ENCODE measurements around the gene STOML3.
"Not testable (repeated sequence)": the region's sequence is repeated elsewhere in the genome, so short reads cannot be mapped to it uniquely, and the experiment has no call there.

The STOML3 gene

DNA sequence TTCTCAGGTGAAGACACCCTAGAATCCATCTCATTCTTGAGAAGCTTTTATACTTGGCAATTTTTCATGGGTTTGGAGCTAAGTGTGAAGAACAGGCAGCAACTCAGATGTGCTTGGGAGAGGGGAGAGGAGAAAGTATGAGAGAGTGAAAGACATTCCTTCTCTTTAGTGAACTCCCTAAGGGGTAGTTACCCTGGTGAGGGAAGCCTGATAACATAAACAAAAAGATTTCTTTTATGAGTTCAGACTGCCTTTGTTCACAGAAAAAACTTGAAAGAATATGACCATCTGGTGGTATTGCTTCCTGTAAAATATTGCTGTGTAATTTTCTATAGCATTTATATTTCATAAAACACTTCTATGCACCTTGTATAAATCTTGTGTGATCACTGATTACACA is at the start of gene STOML3:
Gene STOML3, minus strand, starts transcription at position 139 of the 400 bp plus-strand sequence. Its CDS starts 110 bp downstream, at position 29.
- DNase-seq, result peak; percentile 1

GRCh38 chr13:39040206-39040605 is 49.6 kb upstream of the STOML3 start:
- DNase-seq, result no peak

DNA sequence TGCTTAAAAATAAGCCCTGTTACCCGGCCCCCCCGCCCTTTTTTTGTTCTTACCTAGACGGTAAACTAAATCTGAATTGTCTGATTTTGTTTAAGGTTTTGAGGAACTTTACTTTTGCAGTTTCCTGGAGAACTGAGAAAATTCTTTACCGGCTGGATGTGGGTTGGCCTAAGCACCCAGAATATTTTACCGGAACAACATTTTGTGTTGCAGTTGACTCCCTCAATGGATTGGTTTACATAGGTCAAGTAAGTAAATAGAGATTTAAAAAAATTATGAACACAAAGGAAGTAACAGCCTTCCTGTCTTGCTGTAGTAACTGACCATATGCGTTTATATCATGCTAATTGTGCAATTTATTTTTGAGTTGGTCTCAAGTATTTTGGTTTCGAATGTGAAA is 48.4 kb upstream of the STOML3 start:
- DNase-seq, result no peak

DNA sequence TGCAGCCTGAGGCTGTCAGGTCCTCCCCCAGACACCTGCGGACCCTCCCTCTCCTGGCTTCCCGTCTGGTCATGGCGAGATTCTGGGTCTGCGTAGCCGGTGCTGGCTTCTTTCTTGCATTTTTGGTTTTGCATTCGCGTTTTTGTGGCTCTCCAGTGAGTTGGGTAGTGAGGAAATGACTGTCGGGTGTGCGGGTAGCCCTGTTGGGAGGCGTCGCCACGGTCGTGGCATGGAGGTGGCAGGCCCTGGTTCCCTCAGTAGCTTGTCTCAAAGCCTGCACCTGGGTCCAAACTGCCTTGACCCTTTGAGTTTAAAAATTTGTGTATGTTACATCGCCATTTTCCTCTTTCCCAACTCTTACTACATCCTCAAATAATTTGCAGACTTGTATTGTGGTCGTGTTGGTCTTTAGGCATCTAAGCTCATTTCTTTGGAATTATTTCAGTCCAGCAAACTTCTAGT is 48.0 kb upstream of the STOML3 start:
- peak; percentile 25 for DNase-seq

GRCh38 chr13:39037880-39038568 is 47.4 kb upstream of the STOML3 start, which contains the start of the genes NHLRC3 and PROSER1:
NHLRC3 (plus strand) TSS chr13:39038456; CDS start chr13:39038640, 184 bp downstream.
PROSER1 (minus strand) TSS chr13:39038089; CDS start chr13:39037242, 847 bp downstream.
- peak; percentile 95 for DNase-seq

GRCh38 chr13:39037410-39037879 is 46.8 kb upstream of the STOML3 start:
- no peak for DNase-seq

DNA sequence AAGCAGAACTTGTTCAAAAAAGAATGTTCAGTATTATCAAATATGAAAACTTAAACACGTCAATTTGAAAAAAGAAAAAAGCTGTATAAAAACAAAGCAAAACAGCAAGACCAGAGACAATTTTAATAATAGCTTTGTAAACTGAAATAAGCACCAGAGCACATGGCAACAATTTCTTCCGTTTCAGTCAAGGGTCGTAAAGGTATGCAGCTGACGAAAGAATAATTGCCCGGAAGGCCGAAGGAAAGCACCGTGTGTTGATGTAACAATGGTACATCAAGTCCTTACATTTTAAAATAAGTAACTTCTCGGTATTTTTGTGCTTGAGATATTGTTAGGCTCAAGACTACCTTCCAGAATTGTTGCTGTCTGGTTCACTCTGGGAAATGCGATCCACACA is 45.6 kb upstream of the STOML3 start:
- peak; percentile 11 for DNase-seq

DNA sequence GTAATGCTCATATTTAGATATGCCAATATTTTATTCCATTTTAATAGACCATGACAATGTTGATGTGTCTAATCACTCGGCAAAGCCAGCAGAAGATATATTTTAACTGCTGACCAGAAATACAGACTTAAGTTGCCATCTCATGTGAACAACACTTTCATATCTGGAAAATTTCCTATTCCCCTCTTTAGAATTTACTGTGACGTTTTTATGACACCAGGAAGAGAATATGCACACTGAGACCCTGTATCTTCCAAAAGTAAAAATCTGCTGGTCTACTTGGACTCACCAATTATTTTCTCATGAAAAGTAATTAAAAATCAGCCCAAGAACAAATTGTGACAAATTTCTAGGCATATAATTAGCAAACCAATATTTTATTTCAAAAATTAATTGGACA is 45.2 kb upstream of the STOML3 start:
- no peak for DNase-seq

GRCh38 chr13:39035204-39035603 is 44.6 kb upstream of the STOML3 start:
- DNase-seq, result no peak

DNA sequence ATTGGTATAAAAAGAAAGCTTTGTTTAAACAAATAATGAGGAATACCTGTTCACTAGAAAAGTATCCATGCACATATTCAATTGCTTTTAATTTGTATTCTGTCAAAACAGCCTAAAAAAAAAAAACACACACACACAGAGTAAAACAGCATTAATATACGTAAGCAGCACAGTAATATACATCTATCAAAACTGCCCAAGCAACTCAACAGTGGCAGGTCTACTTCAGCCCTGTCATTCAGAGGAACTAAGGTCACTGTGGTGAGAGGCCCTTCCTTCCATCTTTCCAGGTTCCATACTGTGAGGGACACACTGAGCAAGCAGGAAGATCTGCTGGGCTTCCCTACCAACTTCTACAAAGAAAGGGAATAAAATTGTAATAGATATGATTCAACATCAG is 43.5 kb upstream of the STOML3 start:
- no peak for DNase-seq

DNA sequence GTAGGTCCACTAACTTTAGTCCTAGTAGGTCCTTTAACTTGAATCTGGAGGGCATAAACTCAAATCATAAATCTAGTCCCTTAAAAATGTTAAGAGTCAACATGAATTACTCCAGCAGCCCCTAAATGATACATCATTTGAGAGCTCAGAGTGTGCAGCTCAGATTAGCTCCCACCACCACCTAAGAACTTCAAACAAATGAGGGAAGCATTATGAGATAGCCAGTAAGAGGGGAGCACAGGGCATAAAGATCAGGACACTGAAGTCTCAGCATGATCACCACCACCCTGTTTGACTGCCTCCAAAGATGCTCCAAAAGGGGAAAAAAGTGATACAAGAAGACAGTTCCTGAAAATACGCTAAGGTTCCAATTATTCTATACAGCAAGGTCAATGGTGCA is 41.5 kb upstream of the STOML3 start:
- DNase-seq, result no peak

- no peak for DNase-seq
These were observed 34.8 kb upstream of the STOML3 start for GRCh38 chr13:39025433-39025839.

- no peak for DNase-seq
These were observed 33.1 kb upstream of the STOML3 start for GRCh38 chr13:39023761-39024160.

- peak; percentile 48 for DNase-seq
These were observed 32.7 kb upstream of the STOML3 start for GRCh38 chr13:39023316-39023715.

- no peak for DNase-seq
These were observed 30.3 kb upstream of the STOML3 start for GRCh38 chr13:39020853-39021462.

DNA sequence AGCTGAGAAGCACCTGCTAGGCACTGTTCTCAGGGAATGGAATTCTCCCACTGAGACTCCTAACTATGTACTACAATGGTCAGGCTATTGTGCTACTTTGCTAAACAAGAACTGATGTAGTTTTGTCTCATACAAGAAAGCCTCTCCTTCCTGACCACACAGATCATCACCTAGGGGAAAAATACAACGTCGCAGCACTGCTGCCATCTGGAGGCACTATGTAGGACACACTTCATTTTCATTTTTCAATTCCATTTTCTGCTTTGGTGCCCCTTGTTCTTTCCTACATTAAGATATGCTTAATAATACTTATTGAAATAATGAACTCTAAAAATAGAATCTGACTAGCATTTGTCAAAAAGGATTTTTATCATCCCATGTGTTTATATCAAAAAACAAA is 26.2 kb upstream of the STOML3 start:
- peak; percentile 6 for DNase-seq

- DNase-seq, result no peak
These were observed 25.5 kb upstream of the STOML3 start for GRCh38 chr13:39016087-39016486.

GRCh38 chr13:39013462-39013861 is 22.8 kb upstream of the STOML3 start:
- no peak for DNase-seq

- no peak for DNase-seq
These were observed 22.0 kb upstream of the STOML3 start for GRCh38 chr13:39012608-39013007.

DNA sequence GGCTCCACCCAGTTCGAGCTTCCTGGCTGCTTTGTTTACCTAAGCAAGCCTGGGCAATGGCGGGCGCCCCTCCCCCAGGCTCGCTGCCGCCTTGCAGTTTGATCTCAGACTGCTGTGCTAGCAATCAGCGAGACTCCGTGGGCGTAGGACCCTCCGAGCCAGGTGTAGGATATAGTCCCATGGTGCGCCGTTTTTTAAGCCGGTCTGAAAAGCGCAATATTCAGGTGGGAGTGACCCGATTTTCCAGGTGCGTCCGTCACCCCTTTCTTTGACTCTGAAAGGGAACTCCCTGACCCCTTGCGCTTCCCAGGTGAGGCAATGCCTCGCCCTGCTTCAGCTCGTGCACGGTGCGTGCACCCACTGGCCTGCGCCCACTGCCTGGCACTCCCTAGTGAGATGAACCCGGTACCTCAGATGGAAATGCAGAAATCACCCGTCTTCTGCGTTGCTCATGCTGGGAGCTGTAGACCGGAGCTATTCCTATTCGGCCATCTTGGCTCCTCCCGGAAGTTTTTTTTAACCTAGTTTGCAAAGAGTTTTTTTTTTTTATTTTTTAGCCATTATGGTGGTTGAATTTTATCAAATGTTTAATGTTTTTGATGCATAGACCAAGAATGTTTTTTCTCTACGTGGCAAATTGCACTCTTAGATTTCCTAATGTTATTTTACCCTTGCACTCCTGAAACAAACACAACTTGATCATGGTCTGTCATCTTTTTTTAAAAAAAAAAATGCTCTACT is 15.9 kb upstream of the STOML3 start:
- DNase-seq, result not testable (repeated sequence)

DNA sequence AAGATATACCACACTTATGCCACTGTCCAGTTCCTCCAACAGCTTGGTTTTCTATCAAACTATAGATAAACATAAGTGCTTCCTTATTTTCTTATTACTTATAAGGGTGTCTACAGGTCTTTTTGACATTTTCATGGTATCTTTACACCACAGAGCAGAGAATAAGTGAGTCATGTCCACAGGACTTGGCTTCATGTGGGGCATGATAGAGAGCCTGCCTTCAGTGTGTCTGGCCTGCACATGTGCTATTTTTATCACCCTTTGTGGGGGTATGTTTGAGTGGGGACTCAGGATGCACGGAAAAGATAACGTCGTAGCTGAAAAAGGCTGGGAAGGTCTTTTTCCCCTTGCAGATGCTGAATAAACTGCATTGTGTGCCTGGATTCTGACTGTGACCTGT is 8.1 kb upstream of the STOML3 start:
- DNase-seq, result no peak

DNA sequence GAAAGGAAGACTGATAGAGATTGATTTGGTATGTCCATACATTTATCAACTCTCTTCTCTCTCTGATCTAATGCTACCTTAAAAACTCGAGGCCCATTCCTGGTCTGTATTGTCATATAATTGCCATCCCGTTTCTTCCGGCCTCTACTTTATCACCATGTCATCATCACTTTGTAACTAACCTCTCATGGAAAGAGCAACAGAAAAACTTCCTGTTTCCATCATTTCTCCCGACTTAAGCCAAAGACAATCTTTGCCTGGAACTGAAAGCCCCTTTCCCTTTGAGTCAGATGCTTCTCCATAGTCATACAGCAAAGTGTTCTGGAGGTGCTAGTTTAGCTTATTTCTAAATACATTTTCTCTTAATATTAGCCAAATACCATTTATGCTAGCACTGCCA is 2.8 kb upstream of the STOML3 start:
- no peak for DNase-seq

GRCh38 chr13:38981096-38981495 is 9.5 kb downstream of the STOML3 start:
- DNase-seq, result no peak

- no peak for DNase-seq
These were observed 9.9 kb downstream of the STOML3 start for GRCh38 chr13:38980750-38981078.

Data from fibroblast of skin of right quadriceps (primary cell).